Panc1 (cell line): ENCODE results near the gene FXYD3. TPM values are rescaled to one million over a fixed set of nuclear protein-coding genes. Genes with fewer than 3 reads are reported as not detected.

ENCODE experiments used
- ATAC-seq: fragments of 200-7000 bp; cut with Tn5 transposase; 2 replicates; pipeline ENCODE4 v1.9.1; 2020; ENCODE audit warnings: mild to moderate bottlenecking, moderate library complexity
- BruUV-seq: library from RNA; stranded (reverse); fragments of 400-500 nt; replicated peaks from 2 replicates; lab custom pipeline; 2021; lab: Mats Ljungman, UMichigan
- CTCF ChIA-PET: fragments of 300-600 bp; sonication (Branson Sonifier 250); formaldehyde crosslinking; loops from one replicate; lab custom pipeline; 2022; ENCODE audit warnings: antibody characterized with exemption; lab: Charles Lee
- POLR2A ChIA-PET: fragments of 300-600 bp; sonication (Branson Sonifier 250); formaldehyde crosslinking; loops from one replicate; lab custom pipeline; 2022; ENCODE audit warnings: antibody characterized with exemption; lab: Charles Lee
- DNase-seq: peaks from one replicate; pipeline ENCODE4 v3.0.0-alpha.2; 2010; ENCODE audit warnings: low read depth, low spot score
- H3K27ac ChIP-seq: 2 replicates; pipeline ENCODE4 v1.5.1; 2011; ENCODE audit warnings: mild to moderate bottlenecking, low read length, inconsistent platforms
- H3K27me3 ChIP-seq: fragments of 200-500 bp; sonication (Bioruptor generic); 2 replicates; pipeline ENCODE4 v1.6.0; 2014; ENCODE audit warnings: low read length, inconsistent platforms; ENCODE audit not compliant: control insufficient read depth, insufficient read depth
- H3K36me3 ChIP-seq: fragments of 200-500 bp; sonication (Bioruptor generic); 2 replicates; pipeline ENCODE4 v1.5.1; 2014; ENCODE audit warnings: inconsistent platforms, mild to moderate bottlenecking, low read length, moderate library complexity; ENCODE audit not compliant: control insufficient read depth, insufficient read depth
- H3K4me1 ChIP-seq: 2 replicates; pipeline ENCODE4 v1.5.1; 2011; ENCODE audit warnings: inconsistent platforms, mild to moderate bottlenecking, low read length, moderate library complexity; ENCODE audit not compliant: control insufficient read depth, insufficient read depth
- H3K4me3 ChIP-seq, 2 experiments: 2 replicates each; pipeline ENCODE4 v1.5.1; 2011 to 2012; ENCODE audit warnings: low read depth in 2 of 2, low read length in 2 of 2, mild to moderate bottlenecking in 2 of 2, inconsistent platforms in 1 of 2, moderate library complexity in 1 of 2
- H3K9me3 ChIP-seq: fragments of 200-500 bp; sonication (Bioruptor generic); 2 replicates; pipeline ENCODE4 v1.5.1; 2014; ENCODE audit warnings: low read depth, mild to moderate bottlenecking, inconsistent platforms, low read length, moderate library complexity; ENCODE audit not compliant: control insufficient read depth, insufficient read depth
- POLR2AphosphoS5 ChIP-seq: IDR thresholded peaks from 2 replicates; pipeline ENCODE4 v1.6.1; 2012; ENCODE audit warnings: mild to moderate bottlenecking, low read depth, low read length, moderate library complexity
- SIN3A ChIP-seq: IDR thresholded peaks from 2 replicates; pipeline ENCODE4 v1.6.1; 2012; ENCODE audit warnings: low read depth, mild to moderate bottlenecking, low read length, moderate library complexity, borderline replicate concordance; ENCODE audit not compliant: insufficient read depth
- TCF7L2 ChIP-seq: IDR thresholded peaks from 2 replicates; pipeline ENCODE4 v1.6.1; 2011; ENCODE audit warnings: mild to moderate bottlenecking, low read depth, low read length, inconsistent platforms
- in situ Hi-C: cut with HindIII; loops from 2 replicates; pipeline ENCODE4 v1.10.0; 2016; ENCODE audit warnings: low sequenced_read_pairs, low pct_unique_long_range_greater_than_20kb
- intact Hi-C: fragments of 100-400 bp; cut with micrococcal nuclease; formaldehyde crosslinking; loops from one replicate; pipeline ENCODE4 v1.10.0; 2022; ENCODE audit not compliant: unreplicated experiment
- total RNA-seq: library from RNA; stranded (reverse); gene quantifications from one replicate; pipeline ENCODE4 v1.2.1, GENCODE V29; 2021; ENCODE audit not compliant: unreplicated experiment
- TF ChIP-seq, protein P1 (sequence below), 2 experiments: IDR thresholded peaks; 2 replicates each; pipeline ENCODE4 v1.6.1; 2011 to 2012; ENCODE audit warnings: low read depth in 2 of 2, control low read depth in 1 of 2, low read length in 1 of 2, mild to moderate bottlenecking in 1 of 2, moderate library complexity in 1 of 2; ENCODE audit not compliant: insufficient read depth in 1 of 2
- TF ChIP-seq, protein P2 (sequence below): fragments of 450-650 bp; IDR thresholded peaks from 2 replicates; pipeline ENCODE4 v1.5.1; 2017; ENCODE audit warnings: mild to moderate bottlenecking

The FXYD3 gene
- total RNA-seq, 1 experiment from 2014 or later, result not detected

DNA sequence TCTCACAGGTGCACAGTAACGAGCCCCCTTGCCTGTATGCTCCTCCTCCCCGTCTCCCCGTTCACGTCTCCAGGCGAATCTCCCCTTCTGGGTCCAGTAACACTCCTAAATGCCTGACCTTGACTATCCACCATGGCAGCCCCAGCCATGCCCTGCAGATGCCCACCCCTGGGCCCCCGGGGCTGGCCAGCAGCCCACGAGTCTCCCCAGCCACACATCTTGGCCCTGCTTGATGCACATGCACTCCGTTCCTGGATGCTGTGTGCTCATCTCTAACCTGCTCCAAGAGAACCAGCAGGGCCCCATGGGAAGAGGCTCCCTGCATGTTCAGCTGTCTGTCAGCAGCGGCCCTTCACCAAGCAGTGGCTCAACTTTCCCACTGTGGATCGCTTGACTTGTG, 42.1 kb upstream of the FXYD3 start:
- no peak overlapping the region for H3K4me3 ChIP-seq
- intact Hi-C loops, result no loop called here
- H3K4me1 ChIP-seq, result no peaks in the 10 kb centered on the region
- TF ChIP-seq, protein P1, sequence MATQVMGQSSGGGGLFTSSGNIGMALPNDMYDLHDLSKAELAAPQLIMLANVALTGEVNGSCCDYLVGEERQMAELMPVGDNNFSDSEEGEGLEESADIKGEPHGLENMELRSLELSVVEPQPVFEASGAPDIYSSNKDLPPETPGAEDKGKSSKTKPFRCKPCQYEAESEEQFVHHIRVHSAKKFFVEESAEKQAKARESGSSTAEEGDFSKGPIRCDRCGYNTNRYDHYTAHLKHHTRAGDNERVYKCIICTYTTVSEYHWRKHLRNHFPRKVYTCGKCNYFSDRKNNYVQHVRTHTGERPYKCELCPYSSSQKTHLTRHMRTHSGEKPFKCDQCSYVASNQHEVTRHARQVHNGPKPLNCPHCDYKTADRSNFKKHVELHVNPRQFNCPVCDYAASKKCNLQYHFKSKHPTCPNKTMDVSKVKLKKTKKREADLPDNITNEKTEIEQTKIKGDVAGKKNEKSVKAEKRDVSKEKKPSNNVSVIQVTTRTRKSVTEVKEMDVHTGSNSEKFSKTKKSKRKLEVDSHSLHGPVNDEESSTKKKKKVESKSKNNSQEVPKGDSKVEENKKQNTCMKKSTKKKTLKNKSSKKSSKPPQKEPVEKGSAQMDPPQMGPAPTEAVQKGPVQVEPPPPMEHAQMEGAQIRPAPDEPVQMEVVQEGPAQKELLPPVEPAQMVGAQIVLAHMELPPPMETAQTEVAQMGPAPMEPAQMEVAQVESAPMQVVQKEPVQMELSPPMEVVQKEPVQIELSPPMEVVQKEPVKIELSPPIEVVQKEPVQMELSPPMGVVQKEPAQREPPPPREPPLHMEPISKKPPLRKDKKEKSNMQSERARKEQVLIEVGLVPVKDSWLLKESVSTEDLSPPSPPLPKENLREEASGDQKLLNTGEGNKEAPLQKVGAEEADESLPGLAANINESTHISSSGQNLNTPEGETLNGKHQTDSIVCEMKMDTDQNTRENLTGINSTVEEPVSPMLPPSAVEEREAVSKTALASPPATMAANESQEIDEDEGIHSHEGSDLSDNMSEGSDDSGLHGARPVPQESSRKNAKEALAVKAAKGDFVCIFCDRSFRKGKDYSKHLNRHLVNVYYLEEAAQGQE (IDR thresholded peaks at IDR 0.05; ENCODE audit: insufficient read depth in 1 of 2, low read depth in 2 of 2, low read length in 1 of 2), result no peak
- no peak for TF ChIP-seq SIN3A
- TF ChIP-seq, protein P2, sequence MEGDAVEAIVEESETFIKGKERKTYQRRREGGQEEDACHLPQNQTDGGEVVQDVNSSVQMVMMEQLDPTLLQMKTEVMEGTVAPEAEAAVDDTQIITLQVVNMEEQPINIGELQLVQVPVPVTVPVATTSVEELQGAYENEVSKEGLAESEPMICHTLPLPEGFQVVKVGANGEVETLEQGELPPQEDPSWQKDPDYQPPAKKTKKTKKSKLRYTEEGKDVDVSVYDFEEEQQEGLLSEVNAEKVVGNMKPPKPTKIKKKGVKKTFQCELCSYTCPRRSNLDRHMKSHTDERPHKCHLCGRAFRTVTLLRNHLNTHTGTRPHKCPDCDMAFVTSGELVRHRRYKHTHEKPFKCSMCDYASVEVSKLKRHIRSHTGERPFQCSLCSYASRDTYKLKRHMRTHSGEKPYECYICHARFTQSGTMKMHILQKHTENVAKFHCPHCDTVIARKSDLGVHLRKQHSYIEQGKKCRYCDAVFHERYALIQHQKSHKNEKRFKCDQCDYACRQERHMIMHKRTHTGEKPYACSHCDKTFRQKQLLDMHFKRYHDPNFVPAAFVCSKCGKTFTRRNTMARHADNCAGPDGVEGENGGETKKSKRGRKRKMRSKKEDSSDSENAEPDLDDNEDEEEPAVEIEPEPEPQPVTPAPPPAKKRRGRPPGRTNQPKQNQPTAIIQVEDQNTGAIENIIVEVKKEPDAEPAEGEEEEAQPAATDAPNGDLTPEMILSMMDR, result no peak
- ChIA-PET POLR2A (no interaction called here), CTCF (no interaction called here)
- H3K9me3 ChIP-seq, result peaks cover 4% of the 10 kb centered on the region; the same call in 1 of the 2 replicates
- ATAC-seq (no peak), DNase-seq (no peak)
- no peaks in the 10 kb centered on the region for H3K36me3 ChIP-seq
- in situ Hi-C loops, result no loop called here
- no peak overlapping the region for H3K27ac ChIP-seq
- H3K27me3 ChIP-seq, result no peaks in the 10 kb centered on the region; the same call in 1 of the 2 replicates
- no TSS peak for BruUV-seq

DNA sequence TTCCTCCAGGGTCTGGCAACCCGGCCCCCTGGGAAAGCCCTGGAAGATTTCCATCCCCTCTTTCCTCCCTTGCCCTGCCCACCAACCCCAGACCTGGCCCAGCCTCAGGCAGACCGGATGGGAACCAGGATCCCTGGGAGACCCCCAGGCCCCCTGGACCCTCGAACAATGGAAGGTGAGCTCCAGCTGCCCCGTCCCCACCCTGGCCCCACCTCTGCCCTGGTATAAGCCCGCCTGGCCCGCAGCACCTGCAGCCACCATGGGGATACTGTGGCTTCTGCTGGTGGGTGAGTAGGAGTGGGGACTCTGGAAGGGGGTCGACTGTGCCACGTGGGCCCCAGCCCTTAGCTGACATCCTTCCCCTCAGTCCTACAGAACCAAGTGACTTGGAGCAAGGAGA, 41.7 kb upstream of the FXYD3 start:
- H3K4me3 ChIP-seq, result no peak overlapping the region
- intact Hi-C loops (no loop called here), in situ Hi-C loops (no loop called here)
- DNase-seq, result no peak
- ChIA-PET CTCF (no interaction called here), POLR2A (no interaction called here)
- no peaks in the 10 kb centered on the region for H3K36me3 ChIP-seq
- no peaks in the 10 kb centered on the region; the same call in 1 of the 2 replicates for H3K27me3 ChIP-seq
- TF ChIP-seq TCF7L2 (no peak), SIN3A (no peak), POLR2AphosphoS5 (no peak)
- TF ChIP-seq, protein P1 (IDR thresholded peaks at IDR 0.05; ENCODE audit: insufficient read depth in 1 of 2, low read depth in 2 of 2, low read length in 1 of 2), result no peak
- TF ChIP-seq, protein P2, result no peak
- peak; percentile 18; the same call in 1 of the 2 replicates for ATAC-seq
- H3K9me3 ChIP-seq, result peaks cover 4% of the 10 kb centered on the region; the same call in 1 of the 2 replicates
- no peaks in the 10 kb centered on the region for H3K4me1 ChIP-seq
- no peak overlapping the region for H3K27ac ChIP-seq
- BruUV-seq, result no TSS peak
